GM23338 (cell line): ENCODE results near the gene RRP9.

Experiments used
- CREB1 ChIP-seq: fragments of 250-450 bp; sonication (Bioruptor Pico); IDR thresholded peaks from 2 replicates; pipeline ENCODE4 v1.5.0; 2020; ENCODE audit warnings: low read depth, mild to moderate bottlenecking, moderate library complexity
- CTCF ChIP-seq, 2 experiments: fragments of 200-600 bp in 1 of 2; sonication (generic) in 1 of 2; conservative IDR thresholded peaks; 2 replicates each; pipeline versions ENCODE4 v1.5.1 to v1.6.1; 2016 to 2017; ENCODE audit warnings: antibody characterized with exemption in 2 of 2, low read depth in 2 of 2, mild to moderate bottlenecking in 2 of 2, moderate library complexity in 1 of 2
- EZH2 ChIP-seq: fragments of 200-600 bp; sonication (generic); IDR thresholded peaks from one replicate; pipeline ENCODE4 v1.8.0; 2017; ENCODE audit warnings: antibody characterized with exemption, mild to moderate bottlenecking, low read depth; ENCODE audit not compliant: unreplicated experiment
- EZH2phosphoT487 ChIP-seq: fragments of 200-600 bp; sonication (generic); IDR thresholded peaks from one replicate; pipeline ENCODE4 v1.8.1; 2018; ENCODE audit warnings: antibody characterized with exemption; ENCODE audit not compliant: unreplicated experiment
- JUNB ChIP-seq: IDR thresholded peaks from one replicate; pipeline ENCODE4 v1.6.1; 2016; ENCODE audit warnings: antibody characterized with exemption; ENCODE audit not compliant: unreplicated experiment
- NANOG ChIP-seq: IDR thresholded peaks from 2 replicates; pipeline ENCODE4 v1.6.1; 2016; ENCODE audit warnings: antibody characterized with exemption, borderline replicate concordance
- POLR2AphosphoS5 ChIP-seq: IDR thresholded peaks from 2 replicates; pipeline ENCODE4 v1.6.1; 2016; ENCODE audit warnings: antibody characterized with exemption, low read depth
- REST ChIP-seq: IDR thresholded peaks from one replicate; pipeline ENCODE4 v1.6.1; 2018; ENCODE audit warnings: antibody characterized with exemption; ENCODE audit not compliant: unreplicated experiment
- ZNF114 ChIP-seq: fragments of 250-450 bp; sonication (Bioruptor Pico); IDR thresholded peaks from 2 replicates; pipeline ENCODE4 v1.5.0; 2020; ENCODE audit warnings: mild to moderate bottlenecking, moderate library complexity

- TF ChIP-seq CTCF (conservative IDR thresholded peaks at IDR 0.05; ENCODE audit: low read depth in 2 of 2) = no peak
- no peak for TF ChIP-seq JUNB
- no peak for TF ChIP-seq EZH2
- TF ChIP-seq POLR2AphosphoS5 = no peak
- TF ChIP-seq NANOG = no peak
- TF ChIP-seq EZH2phosphoT487 = no peak
- no peak for TF ChIP-seq REST
- no peak for TF ChIP-seq CREB1 (CRISPR knock-in tag)
- no peak for TF ChIP-seq ZNF114
Measured at GRCh38 chr3:51963951-51964451, 22.3 kb upstream of the RRP9 start.
